ENCODE data around the gene ZNRF3. TPM values are rescaled to one million over a fixed set of nuclear protein-coding genes. Genes with fewer than 3 reads are reported as not detected.
A peak's percentile ranks its signal among the peaks of the same experiment; 100 is the strongest.
"Not testable (repeated sequence)": the region's sequence is repeated elsewhere in the genome, so short reads cannot be mapped to it uniquely, and the experiment has no call there.

Gene ZNRF3
- total RNA-seq, 2 donors from 2014 or later, result 6.2 to 7.0 TPM

DNA sequence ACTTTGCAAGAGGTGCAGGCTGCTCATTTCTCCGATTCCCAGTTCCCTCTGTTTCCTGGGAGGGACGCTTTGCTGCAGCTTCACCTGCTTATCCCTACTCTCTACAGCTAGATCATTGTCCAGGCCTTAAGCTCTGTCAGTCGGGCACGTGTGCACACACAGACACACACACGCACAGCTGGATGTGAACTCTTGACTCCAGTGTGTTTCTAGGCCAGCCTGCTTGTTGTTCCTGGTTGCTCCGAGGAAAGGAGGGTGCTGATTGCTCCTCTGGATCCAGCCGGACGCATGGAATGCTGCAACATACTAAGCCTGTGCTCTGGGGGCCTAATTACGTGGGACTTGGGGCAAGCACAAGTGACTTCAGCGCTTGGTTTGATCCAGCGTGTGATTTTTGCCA lies 19.7 kb downstream of the ZNRF3 start:
- peak in 1 of 2 donors; percentile 47 for DNase-seq
- ATAC-seq, result peak; percentile 77
- intact Hi-C loops (cut with DNase I, micrococcal nuclease), result no loop called here

DNA sequence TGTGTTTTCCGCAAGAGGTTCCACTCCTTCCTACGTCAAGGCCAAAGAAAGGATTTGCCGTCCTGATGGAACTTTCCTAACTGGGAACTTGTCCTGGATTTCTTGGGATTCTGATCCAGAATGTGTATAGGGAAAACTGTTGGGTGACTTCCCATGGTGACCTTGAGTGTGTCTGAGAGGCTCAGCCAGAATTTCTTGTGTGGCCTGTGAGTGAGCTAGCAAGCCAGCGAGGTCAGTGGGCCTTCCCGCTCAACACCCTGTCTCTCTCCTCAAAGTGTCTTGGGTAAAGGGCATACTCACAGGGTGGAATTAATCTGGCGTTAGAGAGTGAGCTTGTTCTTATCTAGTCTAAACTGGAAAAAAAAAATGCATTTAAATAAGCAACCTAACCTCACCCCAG lies 20.4 kb downstream of the ZNRF3 start:
- intact Hi-C loops (cut with DNase I, micrococcal nuclease), result no loop called here
- ATAC-seq (peak; percentile 34), DNase-seq (no peak)

DNA sequence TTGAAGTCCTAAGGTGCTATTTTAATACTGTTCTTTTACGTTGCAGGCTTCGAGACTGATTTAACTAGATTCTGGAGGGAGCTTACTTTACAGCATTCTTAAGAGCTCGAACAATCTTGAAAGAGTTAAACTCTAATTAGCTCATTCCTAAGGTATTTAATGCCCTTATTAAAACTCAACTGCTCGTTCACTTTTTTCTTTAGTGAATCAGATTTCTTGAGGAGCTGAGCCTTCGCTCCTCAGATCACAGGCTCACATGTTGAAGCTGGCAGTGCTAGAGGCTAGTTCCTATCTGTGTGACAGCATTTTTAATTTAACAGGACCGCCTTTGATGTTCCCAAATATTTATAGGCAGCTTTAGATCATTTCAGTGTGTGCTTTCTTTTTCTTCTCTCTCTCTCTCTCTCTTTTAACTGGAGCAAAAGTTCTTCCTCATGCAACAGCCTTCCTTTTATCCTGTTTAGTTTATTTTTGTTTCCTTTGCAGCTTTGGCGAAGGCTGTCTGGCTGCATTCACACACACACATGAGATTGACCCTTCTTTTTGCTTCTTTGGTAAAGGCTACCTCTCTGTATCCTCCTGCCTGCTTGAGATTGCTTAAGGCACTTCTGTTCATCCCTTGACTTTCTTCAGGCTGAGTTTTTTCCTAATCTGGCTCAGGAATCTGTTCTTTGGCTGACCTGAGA lies 21.0 kb downstream of the ZNRF3 start:
- peak; percentile 36 for ATAC-seq
- no peak for DNase-seq
- intact Hi-C loops (cut with DNase I, micrococcal nuclease), result no loop called here

DNA sequence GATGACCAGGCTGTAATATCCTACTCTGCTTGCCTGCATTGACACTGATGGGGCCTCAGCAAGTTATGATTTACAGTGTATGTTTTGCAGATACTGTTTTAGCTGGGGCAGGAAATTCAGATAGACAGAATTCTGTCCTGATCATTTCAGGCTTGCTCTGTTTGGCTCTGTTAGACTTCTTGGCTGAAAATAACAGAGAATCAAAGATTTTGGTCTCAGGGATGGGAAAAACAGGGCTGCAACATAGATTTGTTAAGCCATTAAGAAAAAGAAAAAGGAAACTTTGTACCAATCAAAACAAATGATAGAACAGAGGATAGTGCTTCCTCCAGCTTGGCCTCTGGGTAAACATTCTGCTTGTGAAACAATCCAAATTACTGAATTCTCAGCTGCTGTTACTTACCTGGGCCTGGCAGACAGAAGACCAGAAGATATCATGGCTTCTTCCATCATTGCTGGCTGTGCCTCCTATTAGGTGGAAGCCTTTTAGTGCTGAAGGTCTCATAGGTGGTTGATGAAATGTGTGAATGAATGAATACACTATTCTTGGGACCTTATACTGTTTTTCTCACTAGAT lies 22.0 kb downstream of the ZNRF3 start:
- intact Hi-C loops (cut with DNase I, micrococcal nuclease), result no loop called here
- ATAC-seq (no peak), DNase-seq (no peak)

DNA sequence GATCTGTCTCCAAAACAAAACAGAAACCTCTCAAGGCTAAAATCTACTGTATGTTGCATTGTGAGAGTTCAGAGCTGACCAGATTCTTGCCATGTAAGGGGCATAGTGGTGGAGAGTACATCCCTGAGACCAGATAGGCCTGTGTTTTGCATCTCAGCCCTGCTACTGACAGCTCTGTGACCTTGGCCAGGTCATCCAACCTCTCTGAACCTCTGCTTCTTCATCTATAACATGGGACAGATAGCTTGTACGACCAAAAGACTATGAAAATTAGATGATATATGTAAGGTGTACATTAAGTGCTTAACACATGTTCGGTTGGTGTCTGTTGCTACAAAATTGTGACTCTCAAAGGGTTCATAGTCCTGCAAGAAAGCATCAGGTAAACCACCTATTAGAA lies 22.9 kb downstream of the ZNRF3 start:
- intact Hi-C loops (cut with DNase I, micrococcal nuclease), result no loop called here
- ATAC-seq, result no peak
- no peak for DNase-seq

DNA sequence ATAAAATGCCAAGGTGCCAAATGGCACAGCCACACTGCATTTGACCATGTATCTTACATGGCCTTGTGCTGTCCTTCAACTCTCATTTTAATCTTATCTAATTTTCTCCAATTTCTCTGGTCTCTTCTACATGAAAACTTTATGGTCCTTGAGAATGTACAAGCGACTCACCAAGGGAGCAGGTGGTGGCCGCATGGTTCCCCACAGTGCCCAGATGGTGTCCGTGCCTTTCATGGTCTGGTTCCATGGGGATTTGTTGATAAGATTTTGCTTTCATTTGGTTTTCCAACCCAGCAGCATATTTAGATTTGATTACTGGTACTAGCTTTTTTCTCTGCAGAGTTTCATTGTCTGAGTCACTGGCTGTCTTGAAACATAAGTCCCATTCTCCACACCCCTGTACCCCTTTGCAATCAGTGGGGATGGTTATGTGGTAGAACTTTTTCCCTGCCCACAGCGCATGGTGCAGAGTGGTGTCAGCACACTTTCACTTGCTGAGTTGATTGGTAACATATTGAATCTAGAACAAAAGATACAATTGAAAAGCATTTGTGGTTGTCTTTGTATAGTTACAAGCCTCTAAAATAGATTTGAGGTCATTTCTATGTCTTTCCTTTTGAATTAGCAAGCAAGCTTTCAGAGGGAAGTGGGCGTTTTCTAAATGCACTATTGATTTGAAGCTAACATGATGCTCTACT lies 24.1 kb downstream of the ZNRF3 start:
- no peak for ATAC-seq

DNA sequence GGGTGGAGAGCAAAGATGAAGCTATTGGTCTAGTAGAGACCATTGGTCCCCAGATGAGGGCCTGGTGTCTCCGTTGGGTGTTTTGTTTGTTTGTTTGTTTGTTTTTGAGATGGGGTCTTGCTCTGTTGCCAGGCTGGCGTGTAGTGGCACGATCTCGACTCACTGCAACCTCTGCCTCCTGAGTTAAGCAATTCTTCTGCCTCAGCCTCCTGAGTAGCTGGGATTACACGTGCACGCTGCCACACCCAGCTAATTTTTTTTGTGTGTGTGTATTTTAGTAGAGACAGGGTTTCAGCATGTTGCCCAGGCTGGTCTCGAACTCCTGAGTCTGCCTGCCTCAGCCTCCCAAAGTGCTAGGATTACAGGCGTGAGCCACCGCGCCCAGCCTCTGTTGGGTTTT lies 25.4 kb downstream of the ZNRF3 start:
- intact Hi-C loops (cut with DNase I, micrococcal nuclease); DNase-seq; ATAC-seq: not testable (repeated sequence)

More for the DNA sequence above, 24.1 kb downstream of the ZNRF3 start:
- intact Hi-C loops (cut with DNase I, micrococcal nuclease), result no loop called here
- no peak for DNase-seq

DNA sequence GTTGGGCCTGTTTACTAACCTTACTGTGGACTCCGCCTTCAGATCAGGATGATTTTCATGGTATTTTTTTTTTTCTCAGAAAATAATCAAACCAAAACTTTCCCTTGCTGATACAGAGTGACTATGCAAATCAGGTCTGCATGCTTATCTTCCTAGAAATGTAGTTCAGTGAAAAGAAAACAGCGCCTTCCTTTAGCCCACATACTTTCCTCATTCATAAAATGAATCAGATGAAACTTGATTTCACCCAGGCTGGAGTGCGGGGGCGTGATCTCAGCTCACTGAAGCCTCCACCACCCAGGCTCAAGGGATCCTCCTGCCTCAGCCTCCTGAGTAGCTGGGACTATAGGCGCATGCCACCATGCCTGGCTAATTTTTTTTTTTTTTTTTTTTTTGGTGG lies 26.0 kb downstream of the ZNRF3 start:
- intact Hi-C loops (cut with DNase I, micrococcal nuclease), result no loop called here
- DNase-seq, result no peak
- ATAC-seq, result no peak

DNA sequence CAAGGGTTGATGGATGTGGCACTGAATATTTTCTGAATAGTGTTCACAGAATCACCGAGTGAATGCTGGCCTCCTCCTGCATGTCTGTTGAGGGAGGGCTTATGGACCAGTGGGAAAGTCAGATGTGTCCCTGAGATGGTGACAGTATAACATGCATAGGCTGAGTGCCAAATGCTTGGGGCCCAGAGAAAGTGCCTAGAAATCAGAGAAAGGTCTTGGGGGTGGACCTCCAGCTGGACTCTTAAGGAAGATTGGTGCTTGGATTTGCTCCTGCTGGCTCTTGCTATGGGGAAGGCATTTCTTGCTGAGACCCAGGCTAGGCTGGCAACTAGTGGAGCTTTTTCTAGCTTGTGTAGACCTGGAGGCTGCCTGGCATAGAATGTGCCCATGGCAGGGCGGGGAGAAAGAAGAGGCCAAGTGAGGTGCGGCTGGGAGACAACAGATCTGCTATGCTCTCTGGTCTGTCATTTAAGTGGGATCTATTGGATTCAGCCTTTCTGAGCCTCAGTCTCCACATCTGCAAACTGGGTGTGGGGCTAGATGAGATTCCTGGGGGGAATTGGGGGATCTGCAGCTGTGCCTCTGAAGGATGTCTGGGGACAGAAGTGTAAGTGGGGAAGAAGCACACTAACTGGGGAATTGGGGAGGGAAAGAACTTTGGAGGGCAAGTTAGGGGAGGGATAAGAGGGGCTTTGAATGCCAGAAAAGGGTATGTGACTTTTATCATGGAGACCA lies 27.4 kb downstream of the ZNRF3 start:
- no peak for DNase-seq
- no peak for ATAC-seq
- intact Hi-C loops (cut with DNase I, micrococcal nuclease), result no loop called here

DNA sequence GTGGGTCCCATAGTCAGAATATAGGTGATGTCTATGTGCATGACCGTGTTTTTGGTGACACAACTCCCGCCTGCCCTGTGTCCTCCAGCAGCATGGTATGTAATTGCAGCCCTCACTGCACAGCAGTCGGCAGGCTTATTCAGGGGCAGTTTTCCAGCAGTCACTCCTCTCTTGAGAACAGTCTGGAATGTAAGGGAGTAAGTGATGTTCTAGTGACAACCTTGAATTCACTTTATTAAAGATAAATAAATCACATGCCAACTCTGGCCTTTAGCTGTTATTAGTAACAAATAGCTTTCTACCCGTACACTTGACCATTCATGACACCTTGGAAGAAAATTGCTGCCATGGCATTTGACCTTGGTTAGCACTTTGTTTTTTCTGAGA lies 27.9 kb downstream of the ZNRF3 start:
- ATAC-seq (peak; percentile 21), DNase-seq (no peak)
- intact Hi-C loops (cut with DNase I, micrococcal nuclease), result no loop called here

DNA sequence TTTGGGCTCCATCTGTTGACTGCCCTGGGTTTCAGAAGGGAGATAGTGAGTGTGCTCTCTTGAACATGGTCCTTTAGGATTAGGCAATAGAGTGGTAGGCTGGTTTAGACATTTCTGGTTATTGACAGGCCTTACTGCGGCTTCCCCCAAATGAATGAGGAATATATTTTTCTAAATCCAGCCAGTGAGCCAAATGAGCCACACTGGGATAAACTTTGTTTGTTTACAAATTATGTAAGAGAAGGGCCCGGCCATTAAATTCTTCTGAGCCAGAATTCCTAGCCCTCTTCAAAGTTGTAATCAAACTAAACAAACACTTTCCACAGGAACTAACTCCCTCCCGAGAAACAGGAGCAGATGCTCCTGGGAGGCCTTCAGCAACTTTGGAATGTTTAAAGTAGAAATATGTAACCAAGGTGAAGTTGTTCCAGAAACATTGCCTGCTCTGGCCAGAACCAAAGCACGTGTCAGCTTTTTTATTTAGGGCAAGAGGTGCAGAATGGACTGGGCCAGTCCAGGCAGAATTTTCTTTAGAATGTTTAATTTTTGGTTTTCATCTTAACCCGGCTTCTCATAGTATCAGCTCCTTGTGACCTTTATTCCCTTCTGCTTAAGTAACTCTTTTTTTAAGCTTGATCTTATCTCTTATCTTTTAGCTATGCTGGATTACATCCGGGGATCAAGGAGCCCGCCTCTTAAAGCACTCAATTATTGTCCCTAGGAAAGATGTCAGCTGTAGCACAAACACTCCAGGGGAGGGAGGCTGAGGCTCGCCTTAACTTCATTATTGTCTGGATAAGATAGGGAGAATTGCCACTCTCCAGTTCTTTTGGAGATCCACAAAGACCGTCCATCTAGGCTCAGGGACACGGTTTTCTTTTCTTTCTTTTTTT lies 28.7 kb downstream of the ZNRF3 start:
- intact Hi-C loops (cut with DNase I, micrococcal nuclease), result no loop called here
- ATAC-seq, result peak; percentile 78
- DNase-seq, result peak; percentile 46 to 65

DNA sequence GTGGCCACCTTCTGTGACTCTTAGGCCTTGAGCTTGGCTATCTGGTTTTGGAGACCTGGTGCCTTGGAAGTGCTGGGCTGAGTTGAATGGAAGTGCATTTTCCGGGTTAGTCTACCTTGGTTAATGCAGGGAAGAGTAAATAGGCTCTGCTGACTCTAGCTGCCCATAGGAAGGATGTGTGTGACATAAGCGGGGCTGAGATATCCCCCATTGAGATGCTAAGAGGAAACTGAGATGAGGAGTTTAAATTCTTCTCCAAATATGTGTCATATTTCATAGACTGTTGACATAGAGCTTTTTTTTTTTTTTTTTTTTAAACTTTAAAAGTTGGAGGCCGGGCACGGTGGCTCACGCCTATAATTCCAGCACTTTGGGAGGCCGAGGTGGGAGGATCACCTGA lies 30.8 kb downstream of the ZNRF3 start:
- no peak for ATAC-seq

DNA sequence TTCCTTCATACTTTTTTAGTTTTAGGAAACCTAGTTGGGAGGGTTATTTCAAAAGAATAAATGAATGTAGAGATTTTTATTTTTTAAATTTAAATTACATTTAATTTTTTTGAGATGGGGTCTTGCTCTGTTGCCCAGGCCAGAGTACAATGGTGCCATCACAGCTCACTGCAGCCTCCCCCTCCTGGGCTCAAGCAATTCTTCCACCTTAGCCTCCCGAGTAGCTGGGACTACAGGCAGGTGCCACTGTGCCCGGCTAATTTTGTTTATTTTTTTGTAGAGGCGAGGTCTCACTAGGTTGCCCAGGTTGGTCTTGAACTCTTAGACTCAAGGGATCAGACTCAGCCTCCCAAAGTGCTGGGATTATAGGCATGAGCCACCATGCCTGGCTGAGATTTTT lies 32.6 kb downstream of the ZNRF3 start:
- no peak for ATAC-seq
- peak in 1 of 2 donors; percentile 8 for DNase-seq

More for the DNA sequence above, 30.8 kb downstream of the ZNRF3 start:
- DNase-seq, result no peak
- intact Hi-C loops (cut with DNase I, micrococcal nuclease), result no loop called here

DNA sequence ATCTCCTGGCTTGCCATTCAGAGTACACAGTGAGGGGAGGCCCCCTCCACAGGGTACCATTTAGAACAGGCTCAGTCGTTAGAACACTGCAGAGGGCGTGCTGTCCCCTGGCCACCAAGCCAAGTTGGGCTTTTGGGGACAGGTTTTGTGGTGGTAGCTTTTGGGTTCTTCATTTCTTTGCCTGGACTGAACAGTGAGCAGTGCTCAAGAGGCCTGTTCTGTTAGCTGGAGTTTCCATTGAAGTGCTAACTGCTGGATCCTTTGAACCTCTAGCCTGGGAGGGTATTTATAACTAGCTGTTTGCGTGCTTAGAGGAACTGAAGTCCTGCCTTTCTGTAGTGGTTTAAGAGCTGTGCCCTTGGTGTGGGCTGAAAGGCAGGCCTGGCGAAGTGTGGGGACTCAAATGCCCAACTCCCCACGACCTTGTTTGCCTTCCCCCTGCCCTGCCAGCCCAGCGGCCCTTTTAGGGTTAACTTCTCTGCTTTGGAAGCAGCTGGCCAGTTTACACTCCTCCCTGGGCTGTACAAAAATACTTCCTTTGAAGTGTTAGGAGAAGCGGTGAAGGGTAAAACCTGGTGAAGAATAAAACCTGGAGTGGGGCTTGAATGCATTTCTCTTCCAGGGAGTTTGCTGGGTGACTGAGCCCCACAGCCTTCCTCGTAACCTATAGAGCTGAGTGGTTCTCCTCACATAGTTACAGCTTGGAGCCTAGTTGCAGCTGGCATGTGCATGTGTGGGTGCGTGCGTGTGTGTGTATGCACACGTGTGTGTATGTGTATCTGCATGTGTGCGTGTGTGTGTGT lies 34.6 kb downstream of the ZNRF3 start:
- peak; percentile 28 to 39 for DNase-seq

More for the DNA sequence above, 32.6 kb downstream of the ZNRF3 start:
- intact Hi-C loops (cut with DNase I, micrococcal nuclease), result no loop called here

DNA sequence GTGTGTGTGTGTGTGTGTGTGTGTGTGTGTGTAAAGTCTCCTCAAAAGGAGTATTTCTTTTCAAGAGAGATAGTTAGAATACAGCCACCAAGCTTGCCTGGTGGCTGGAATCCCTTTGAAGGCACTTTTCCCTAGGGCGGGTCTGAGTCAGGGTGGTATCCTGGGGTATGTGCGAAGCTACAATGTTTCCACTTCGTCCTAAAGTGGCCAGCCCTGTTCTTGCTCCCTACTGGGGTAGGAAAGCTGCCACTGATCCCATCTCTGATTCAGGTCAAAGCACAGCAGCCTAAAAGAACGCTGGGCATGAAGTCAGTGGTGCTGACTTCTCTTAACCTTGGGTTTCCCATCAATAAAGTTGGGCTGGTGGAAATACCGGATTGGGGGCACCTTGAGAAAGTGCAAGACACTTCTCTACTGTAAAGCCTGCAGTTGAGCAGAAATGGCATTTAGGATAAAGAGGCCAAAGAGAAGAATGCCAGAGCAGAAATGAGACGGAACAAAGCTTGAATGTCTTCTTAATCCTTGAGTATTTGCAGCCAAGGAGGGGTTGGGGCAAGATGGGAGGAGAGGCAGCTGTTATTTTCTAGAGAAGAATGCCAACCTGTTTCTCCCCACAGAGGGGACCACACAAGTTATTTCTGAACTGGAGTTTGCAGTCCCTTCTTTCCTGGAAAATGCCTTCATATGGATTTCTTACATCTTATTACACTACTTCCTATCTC lies 35.3 kb downstream of the ZNRF3 start:
- ATAC-seq, result peak; percentile 10
- peak in 1 of 2 donors; percentile 22 for DNase-seq
- intact Hi-C loops (cut with DNase I, micrococcal nuclease), result no loop called here

More for the DNA sequence above, 34.6 kb downstream of the ZNRF3 start:
- intact Hi-C loops (cut with DNase I, micrococcal nuclease), result no loop called here
- ATAC-seq, result peak; percentile 82

DNA sequence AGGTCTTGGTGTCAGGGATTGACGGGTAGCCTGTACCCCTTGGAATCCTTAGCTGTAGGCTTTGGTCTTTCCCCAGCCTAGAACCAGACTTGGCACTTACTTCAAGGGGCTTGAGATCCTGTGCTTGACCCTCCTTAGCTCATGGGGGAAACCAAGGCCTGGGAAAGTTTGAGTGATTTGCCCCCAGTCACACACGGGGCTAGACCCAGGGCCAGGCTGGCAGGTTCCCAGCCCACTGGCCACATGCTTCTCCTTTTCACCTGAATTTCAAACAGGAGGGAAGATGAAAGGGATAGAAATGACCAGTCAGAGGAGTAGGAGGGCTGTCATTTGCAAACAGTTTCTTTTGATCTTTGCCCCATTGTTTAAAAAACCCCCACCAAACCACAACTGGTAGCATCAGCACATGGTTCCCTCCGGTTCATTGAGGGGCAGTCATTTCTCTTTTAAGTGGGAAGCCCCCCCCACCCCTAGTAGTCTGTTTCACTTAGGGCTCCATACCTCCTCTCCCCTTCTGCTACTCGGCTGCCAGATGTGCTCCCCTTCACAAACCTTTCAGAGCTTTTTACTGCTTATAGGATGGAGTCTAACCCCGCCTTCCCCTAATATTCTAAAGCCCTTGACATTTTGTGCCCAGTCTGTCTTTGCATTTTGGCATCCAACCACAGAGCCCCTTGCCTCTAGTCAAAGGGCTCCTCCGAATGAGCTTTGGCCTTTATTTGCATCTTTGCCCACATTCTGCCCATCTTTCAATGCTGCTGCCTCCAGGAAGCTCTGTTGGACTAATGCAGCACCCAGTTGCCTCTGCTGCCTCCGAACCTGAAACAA lies 37.6 kb downstream of the ZNRF3 start:
- intact Hi-C loops (cut with DNase I, micrococcal nuclease), result no loop called here
- ATAC-seq (no peak), DNase-seq (peak in 1 of 2 donors; percentile 10)

DNA sequence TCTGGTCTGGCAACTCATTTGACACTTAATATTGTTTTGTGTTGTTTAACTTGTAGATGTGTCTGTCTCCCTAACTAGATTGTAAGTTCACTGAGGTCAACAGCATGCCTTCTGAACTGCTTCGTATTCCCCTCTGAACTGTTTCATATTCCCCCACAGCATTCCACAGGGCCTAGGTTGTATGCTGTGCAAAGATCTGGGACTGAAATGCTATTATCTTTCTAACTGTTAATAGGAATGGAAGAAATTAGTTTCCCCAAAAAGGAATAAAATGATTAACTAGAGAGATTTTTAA lies 38.2 kb downstream of the ZNRF3 start:
- no peak for ATAC-seq
- DNase-seq, result no peak

More for the DNA sequence above, 38.2 kb downstream of the ZNRF3 start:
- intact Hi-C loops (cut with DNase I, micrococcal nuclease), result no loop called here

All from left colon (tissue), 2 donors.